K562 (cell line): Measurements from ENCODE around the gene TMEM95. TPM values are rescaled to one million over a fixed set of nuclear protein-coding genes. Genes with fewer than 3 reads are reported as not detected.

ENCODE experiments used
- AFF4 ChIP-seq: sonication (generic); formaldehyde crosslinking; IDR thresholded peaks from 2 replicates; pipeline ENCODE4 v1.8.0; 2023; ENCODE audit warnings: mild to moderate bottlenecking, missing genetic modification reagents
- CBX1 ChIP-seq: sonication (generic); IDR thresholded peaks from 2 replicates; pipeline ENCODE4 v1.6.1; 2016; ENCODE audit warnings: antibody characterized with exemption, low read depth, mild to moderate bottlenecking
- E2F8 ChIP-seq: fragments of 450-650 bp; IDR thresholded peaks from 2 replicates; pipeline ENCODE4 v1.7.1; 2018; ENCODE audit warnings: mild to moderate bottlenecking, low read depth; ENCODE audit not compliant: partially characterized antibody
- ESRRA ChIP-seq: fragments of 450-650 bp; IDR thresholded peaks from 2 replicates; pipeline ENCODE4 v1.6.1; 2014; ENCODE audit warnings: low read depth, mild to moderate bottlenecking, moderate library complexity, borderline replicate concordance
- FOXJ3 ChIP-seq: sonication (generic); formaldehyde crosslinking; IDR thresholded peaks from 2 replicates; pipeline ENCODE4 v1.4.0; 2020; ENCODE audit warnings: mild to moderate bottlenecking, missing genetic modification reagents
- GMEB1 ChIP-seq: fragments of 250-450 bp; sonication (Bioruptor Pico); IDR thresholded peaks from 2 replicates; pipeline ENCODE4 v1.4.0; 2020; ENCODE audit warnings: mild to moderate bottlenecking
- ID3 ChIP-seq, 2 experiments: fragments of 250-450 bp in 1 of 2; fragments of 450-650 bp in 1 of 2; sonication (Bioruptor Pico) in 1 of 2; IDR thresholded peaks; 2 replicates each; pipeline versions ENCODE4 v1.6.1 to v1.8.0; 2016 to 2021; ENCODE audit warnings: mild to moderate bottlenecking in 2 of 2, moderate library complexity in 2 of 2, missing compliant biosample characterization in 1 of 2, missing genetic modification characterization in 1 of 2
- MITF ChIP-seq: IDR thresholded peaks from 2 replicates; pipeline ENCODE4 v1.6.1; 2014; ENCODE audit warnings: antibody characterized with exemption
- MTA2 ChIP-seq: fragments of 450-650 bp; IDR thresholded peaks from 2 replicates; pipeline ENCODE4 v1.6.1; 2016; ENCODE audit warnings: low read depth
- MYBL2 ChIP-seq, 2 experiments: fragments of 450-650 bp in 1 of 2; sonication (generic) in 1 of 2; formaldehyde crosslinking in 1 of 2; IDR thresholded peaks; 2 replicates each; pipeline versions ENCODE4 v1.6.1 to v1.8.1; 2017 to 2022; ENCODE audit warnings: borderline replicate concordance in 1 of 2, inconsistent platforms in 1 of 2, low read depth in 1 of 2, mild to moderate bottlenecking in 1 of 2, missing genetic modification reagents in 1 of 2, moderate library complexity in 1 of 2
- NFIX ChIP-seq: fragments of 250-450 bp; sonication (Bioruptor Pico); IDR thresholded peaks from 2 replicates; pipeline ENCODE4 v1.4.0; 2020; ENCODE audit warnings: low read depth, mild to moderate bottlenecking, moderate library complexity
- U2AF1 ChIP-seq: fragments of 200-400 bp; formaldehyde crosslinking; optimal IDR thresholded peaks from 2 replicates; pipeline ENCODE3; 2017; ENCODE audit warnings: mild to moderate bottlenecking, low read depth, low read length, moderate library complexity
- polyA plus RNA-seq, 8 experiments: library from polyadenylated mRNA; depleted of rRNA in 4 of 8; stranded (reverse) in 5 of 8; unstranded in 3 of 8; fragments of >200 nt; fragmentation: Nextera tagmentation in 2 of 8; fragmentation: Illumina TruSeq in 1 of 8; extraction: Ambion mirVana in 2 of 8; extraction: Trizol in 1 of 8; gene quantifications; 2 replicates each; pipeline versions ENCODE4 v1.2.1 to v1.2.3, GENCODE V29; 2011 to 2014; ENCODE audit warnings: inconsistent platforms in 1 of 8, missing spikeins in 1 of 8
- total RNA-seq, 7 experiments: library from RNA; depleted of rRNA in 6 of 7; stranded (reverse); fragments of >200 nt in 6 of 7; fragmentation: Illumina TruSeq in 2 of 7; extraction: Trizol in 2 of 7; gene quantifications; 2 replicates each; pipeline versions ENCODE4 v1.2.1 to v1.2.3, GENCODE V29; 2011 to 2021; ENCODE audit warnings: low replicate concordance in 1 of 7
- TF ChIP-seq, protein P1 (sequence below): fragments of 450-650 bp; formaldehyde crosslinking; IDR thresholded peaks from 2 replicates; pipeline ENCODE4 v1.4.0; 2020; ENCODE audit warnings: mild to moderate bottlenecking, moderate library complexity

Gene TMEM95
- total and polyA plus RNA-seq, 9 of the 15 experiments (the other 6 are each of a cell fraction or from before 2014, with no cell fraction given): not detected

DNA sequence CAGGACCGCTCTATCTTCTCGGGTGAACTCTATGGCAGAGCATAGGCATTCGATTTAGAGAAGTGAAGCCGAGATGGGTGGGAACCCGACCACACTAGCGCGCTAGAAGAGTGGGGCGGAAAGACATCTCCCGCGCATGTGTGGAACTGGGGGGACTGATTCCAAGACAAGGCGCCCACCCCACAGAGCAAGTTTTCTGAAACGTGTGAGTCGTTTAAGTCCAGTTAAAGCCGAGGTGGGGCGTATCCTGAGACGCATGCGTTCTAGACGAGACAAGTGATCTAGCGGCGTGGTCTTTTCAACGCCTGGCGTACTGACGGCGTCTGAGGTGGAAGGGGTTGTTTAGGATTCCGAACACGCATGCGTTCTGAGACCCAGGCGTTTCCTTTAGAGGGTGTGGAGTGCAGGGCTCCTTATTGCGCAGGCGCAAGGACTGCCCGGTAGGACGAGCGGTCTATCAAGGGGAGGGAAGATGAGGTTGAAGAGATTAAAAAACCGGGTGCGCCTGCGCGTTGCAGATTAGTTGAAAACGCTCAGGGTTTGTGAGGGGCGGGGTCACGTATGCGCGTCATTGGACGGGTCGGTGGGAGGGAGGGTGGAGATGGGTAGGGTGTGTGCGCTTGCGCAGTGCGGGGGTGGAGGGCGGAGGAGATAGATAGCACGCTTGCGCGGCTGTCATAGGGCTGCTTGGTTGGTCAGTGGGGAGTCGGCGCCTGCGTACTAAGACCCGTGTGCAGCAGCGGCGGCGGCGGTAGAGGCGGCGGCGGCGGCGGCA, 47.9 kb upstream of the TMEM95 start, which contains the start of gene EIF5A (continued):
- no peak for TF ChIP-seq NFIX (CRISPR knock-in tag)
- TF ChIP-seq AFF4: no peak
- no peak for TF ChIP-seq U2AF1
- no peak for TF ChIP-seq CBX1
- TF ChIP-seq, protein P1, sequence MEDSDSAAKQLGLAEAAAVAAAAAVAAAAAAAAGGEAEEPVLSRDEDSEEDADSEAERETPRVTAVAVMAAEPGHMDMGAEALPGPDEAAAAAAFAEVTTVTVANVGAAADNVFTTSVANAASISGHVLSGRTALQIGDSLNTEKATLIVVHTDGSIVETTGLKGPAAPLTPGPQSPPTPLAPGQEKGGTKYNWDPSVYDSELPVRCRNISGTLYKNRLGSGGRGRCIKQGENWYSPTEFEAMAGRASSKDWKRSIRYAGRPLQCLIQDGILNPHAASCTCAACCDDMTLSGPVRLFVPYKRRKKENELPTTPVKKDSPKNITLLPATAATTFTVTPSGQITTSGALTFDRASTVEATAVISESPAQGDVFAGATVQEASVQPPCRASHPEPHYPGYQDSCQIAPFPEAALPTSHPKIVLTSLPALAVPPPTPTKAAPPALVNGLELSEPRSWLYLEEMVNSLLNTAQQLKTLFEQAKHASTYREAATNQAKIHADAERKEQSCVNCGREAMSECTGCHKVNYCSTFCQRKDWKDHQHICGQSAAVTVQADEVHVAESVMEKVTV (CRISPR knock-in tag): no peak
- TF ChIP-seq GMEB1: peak; percentile 57
- TF ChIP-seq E2F8: no peak
- TF ChIP-seq MITF: no peak
- no peak for TF ChIP-seq ID3 (CRISPR knock-in tag; IDR thresholded peaks at IDR 0.05)
- TF ChIP-seq ID3 (tag; IDR thresholded peaks at IDR 0.05): no peak
- TF ChIP-seq MYBL2 (IDR thresholded peaks at IDR 0.05; ENCODE audit: low read depth): no peak
- TF ChIP-seq MYBL2 (CRISPR knock-in tag; IDR thresholded peaks at IDR 0.05; ENCODE audit: borderline replicate concordance): no peak
- no peak for TF ChIP-seq MTA2
- no peak for TF ChIP-seq ESRRA
- TF ChIP-seq FOXJ3 (CRISPR knock-in tag): no peak
